CD4-positive, alpha-beta T cell treated with Interleukin-2 at 100 ng/mL for 4 hours (primary cell): ENCODE measurements around the gene NDFIP2.
"Not testable (repeated sequence)": the region's sequence is repeated elsewhere in the genome, so short reads cannot be mapped to it uniquely, and the experiment has no call there.

ENCODE experiments used
- DNase-seq: peaks from one replicate; pipeline ENCODE4 v3.0.0-alpha.2; 2020; ENCODE audit warnings: low spot score

Gene NDFIP2

DNA sequence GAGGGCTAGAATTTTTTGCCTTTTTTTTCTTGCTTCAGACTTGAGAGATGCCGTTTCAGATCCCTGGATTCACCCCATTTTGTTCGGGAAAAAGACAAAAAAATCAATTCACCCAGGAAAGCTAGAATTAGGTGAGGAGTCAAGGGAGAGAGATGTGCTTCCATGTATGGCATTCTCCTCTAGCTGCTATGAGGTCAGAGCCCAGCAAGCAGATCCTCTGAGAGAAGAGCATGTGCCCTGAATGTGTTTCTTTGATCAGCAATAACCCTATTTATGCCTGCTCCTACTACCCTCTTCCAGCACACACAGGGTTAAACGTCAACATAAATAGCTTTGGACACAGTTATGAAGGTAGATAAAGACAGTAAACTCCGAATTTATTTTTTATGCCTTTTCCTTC lies 53.6 kb downstream of the NDFIP2 start:
- no peak for DNase-seq

DNA sequence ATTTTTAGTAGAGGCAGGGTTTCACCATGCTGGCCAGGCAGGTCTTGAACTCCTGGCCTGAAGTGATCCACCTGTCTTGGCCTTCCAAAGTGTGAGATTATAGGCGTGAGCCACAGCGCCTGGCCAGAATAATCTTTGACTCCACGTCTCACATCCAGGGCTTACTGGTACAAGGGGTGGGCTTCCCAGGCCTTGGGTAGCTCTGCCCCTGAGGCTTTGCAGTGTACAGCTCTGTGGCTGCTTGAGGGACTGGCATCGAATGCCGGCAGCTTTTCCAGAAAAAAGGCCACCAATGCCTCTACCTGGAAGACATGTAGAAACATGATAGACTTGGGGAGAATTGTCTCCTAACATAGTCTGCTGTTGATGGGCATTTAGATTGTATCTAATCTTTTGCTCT lies 57.8 kb downstream of the NDFIP2 start:
- DNase-seq: no peak

DNA sequence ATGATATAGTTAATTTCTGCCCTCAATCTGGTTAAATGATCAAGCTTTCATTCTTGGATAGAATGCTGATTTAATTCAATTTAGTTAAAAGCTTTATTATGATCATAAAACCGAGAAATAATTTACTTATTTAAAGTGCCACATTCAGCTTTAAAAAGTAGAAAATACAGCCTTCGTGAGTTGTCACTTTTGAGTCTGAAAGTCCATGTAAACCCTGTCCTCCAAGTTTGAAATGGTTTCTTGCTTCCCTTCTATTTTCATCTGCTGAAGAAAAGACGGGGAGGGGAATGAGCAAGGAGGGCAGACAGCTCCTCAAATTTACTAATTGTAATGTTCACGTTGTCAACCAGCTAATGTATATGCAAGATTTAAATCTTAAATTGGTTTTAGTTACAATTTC lies 59.5 kb downstream of the NDFIP2 start:
- no peak for DNase-seq

DNA sequence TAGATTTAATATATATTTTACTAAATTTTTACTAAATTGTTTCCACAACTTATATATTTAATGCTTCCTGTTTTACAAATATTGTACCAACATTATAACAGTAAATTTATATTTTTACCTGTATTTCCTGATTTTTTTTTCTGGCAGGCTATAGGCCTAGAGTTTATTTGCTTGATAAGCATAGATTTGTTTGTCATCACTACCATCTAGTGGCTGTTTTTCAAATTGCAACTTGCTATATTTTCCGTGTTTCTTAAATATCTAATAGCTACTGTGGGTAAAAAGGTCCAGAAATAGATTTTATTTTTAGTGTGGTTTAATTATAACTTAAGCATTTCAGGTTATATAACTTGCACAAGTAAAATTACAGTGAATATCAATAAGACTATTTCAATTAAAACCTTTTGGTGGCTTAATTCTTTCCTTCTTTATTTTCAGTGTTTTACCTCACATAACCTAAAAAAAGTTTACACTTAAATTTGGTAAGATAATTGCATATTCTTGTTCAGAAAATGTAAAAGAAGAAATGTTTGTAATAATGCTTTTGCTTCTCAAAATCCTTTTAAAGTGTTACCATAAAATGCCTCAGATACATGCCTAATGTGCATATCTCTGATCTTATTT lies 60.6 kb downstream of the NDFIP2 start:
- peak; percentile 79 for DNase-seq

DNA sequence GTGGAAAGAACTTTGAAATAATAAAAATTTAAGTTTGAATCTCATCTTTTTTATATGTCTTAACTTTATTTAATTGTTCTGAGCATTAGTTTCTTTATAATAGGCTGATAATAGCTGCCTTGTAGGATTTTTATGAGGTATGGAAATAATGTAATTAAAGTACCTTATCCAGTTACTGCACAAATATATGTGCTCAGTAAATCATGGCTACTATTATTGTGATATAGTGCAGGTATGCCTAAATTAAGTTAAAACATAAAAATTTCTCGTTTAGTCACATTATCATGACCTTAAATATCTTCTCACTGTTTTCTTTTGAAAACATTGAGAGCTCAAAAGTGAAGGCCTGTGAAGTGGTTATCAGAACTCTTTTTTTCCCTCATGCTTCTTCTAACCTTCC lies 62.9 kb downstream of the NDFIP2 start:
- DNase-seq: no peak

DNA sequence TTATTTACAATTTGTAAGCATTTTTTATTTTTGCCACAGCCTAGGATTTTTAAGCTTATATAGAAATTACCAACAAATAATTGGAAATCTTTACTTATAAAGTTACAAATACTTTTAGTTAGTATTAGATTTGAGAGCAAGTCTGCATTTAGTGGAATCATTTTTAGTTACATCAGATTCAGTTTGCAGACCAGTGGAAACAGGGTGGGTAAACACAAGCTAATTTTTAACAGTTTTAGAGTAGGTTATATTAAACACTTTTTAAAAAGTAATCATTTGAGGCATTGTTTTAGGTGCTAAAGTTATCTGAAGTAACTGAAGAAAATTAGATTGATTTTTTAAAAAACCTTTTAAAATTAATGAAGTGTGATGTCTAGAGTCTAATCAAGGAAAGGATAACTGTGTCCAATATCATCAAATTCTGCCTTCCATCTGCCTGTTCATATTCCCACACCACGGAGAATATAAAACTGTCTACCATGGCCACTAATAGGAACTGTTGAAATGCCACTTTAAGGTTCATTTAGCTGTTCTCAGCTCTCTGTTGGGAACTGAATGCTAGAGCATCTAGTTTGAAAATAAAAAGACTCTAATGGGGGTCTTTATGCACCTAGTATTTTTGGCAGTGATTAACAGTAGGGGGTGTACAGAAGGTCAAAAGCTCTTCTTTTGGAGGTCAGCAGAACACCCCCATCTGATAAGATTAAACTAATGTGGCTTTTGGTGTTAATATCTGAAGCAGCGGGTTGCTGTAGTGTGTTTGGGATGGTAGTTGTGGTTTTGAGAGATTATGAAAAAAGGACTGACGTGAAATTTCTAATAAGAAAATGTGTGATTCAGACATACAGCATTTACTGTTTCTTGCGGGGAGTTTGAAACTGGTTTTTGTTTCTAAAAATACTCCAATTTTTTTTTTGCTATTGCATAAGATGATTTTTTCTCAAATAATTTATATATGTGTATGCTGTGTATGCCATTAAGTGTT lies 66.5 kb downstream of the NDFIP2 start:
- no peak for DNase-seq

DNA sequence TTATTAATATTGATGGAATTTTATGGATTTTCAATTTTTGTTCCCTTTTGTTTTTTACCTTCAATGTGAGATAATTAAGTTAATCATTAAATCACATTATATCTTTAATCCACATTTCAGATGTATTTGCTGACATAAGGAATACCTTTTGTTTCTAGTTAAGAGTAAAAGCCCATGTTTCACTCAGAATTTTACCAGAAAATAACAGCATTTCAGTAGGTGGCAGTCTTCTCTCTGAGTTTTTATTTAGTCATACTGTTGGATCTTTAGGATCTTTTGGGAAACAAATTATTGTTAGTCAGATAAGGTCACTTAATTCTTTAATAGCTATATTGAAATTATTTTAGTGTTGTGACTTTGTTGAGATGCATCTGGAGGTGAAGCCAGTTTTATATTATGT lies 67.9 kb downstream of the NDFIP2 start:
- no peak for DNase-seq

DNA sequence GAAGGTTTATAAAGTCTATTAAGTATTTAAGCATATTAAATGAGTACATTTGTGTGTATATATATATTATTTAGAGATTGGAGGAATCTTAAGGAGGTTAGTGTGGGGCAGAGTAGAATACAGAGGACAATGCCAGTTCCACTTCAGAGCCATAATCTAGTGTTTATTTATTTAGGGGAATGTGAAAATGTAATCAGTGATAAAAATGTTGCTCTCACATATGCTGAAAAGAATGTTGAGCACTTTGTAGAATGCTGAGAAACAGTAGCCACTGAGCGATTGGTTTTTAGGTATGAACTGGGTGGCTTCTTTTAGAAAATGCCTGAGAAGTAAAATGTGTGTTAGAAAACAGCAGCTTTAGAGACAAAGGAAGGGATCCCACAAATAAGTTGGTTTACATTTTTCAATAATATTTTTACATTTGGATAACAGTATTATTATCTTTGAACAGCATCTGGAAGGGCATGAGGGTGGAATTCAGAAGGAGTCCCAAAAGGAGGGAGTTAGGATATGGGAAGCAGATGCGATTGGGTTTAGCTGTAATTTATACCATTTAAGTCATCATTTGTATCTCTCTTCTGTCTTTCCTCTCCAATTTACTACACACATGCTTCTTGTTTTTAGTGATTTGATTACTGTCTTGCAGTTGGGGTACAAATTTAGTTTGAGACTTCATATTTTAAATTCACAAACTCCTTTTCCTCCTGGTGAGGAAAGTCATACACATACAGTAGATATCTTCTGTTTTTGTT lies 68.6 kb downstream of the NDFIP2 start:
- no peak for DNase-seq

DNA sequence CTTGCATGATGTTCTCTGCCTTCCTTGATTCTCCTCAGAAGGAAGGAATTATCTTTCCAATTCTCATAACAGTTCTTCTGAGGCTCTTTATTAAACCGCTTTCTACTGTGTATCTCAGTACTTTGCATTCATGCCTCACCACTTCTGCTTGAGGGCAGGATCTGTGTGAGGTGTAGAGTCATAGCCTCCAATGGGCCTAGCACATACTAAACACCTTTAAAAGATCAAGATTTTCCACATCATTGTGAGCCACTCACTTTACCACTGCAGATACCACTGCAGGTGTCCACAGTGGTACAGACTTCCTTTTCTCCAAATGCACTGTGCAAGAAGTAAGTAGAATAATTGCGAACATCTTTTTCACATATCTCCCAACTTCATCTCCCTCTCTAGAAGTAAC lies 76.7 kb downstream of the NDFIP2 start:
- no peak for DNase-seq

DNA sequence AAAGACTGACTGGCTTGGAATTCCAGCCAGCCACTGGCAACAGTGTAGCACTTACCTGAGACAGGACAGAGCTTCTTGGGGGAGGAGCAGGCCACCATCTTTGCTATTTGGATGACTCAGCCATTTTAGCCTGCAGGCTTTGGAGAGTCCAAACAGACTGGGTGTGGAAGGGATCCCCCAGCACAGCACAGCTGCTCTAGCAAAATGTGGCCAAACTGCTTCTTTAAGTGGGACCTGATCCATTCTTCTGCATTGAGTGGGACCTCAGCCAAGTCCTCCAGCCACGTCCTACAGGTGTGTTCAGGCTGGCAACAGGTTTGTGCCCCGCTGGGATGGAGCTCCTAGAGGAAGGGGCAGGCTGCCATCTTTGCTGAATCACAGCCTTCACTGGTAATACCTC lies 80.0 kb downstream of the NDFIP2 start:
- no peak for DNase-seq

DNA sequence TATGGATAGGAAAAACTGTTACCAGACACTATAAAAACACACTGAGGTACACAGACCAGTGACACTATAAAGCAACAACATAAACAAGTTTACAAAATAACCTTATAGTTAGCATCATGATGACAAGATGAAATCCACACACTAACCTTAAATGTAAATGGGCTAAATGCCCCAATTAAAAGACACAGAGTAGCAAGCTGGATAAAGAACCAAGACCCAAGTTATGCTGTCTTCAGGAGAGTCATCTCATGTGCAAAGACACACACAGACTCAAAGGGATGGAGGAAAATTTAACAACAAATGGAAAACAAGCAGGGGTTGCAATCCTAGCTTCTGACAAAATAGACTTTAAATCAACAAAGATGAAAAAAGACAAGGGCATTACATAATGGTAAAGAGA lies 81.6 kb downstream of the NDFIP2 start:
- no peak for DNase-seq

DNA sequence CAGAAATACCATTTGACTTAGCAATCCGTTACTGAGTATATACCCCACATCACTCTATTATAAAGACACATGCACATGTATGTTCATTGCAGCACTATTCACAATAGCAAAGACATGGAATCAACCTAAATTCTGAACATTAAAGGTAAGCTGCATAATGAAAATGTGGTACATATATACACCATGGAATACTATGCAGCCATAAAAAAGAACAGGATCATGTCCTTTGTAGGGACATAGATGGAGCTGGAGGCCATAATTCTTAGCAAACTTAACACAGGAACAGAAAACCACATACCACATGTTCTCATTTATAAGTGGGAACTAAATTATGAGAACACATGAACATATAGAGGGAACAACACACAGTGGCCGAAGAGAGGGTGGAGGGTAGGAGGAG lies 85.2 kb downstream of the NDFIP2 start:
- DNase-seq: no peak

DNA sequence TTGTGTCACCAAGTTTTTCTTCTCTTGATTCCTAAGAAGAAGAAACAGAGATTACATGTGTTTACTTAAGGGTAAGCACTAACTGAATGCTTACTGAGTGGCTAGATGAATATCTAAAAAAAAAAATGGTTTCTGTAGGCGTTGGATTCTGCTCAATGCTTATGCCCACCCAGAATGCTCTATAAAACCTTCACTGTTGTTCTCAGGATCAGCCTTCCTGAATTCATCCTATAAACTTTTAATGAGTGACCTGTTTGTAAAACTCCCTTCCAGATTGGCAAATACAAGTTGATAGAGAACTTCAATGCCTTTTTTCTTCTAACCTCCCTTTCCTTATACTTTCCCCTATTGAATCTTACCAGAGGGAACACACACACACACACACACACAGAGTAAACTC lies 90.2 kb downstream of the NDFIP2 start:
- no peak for DNase-seq

DNA sequence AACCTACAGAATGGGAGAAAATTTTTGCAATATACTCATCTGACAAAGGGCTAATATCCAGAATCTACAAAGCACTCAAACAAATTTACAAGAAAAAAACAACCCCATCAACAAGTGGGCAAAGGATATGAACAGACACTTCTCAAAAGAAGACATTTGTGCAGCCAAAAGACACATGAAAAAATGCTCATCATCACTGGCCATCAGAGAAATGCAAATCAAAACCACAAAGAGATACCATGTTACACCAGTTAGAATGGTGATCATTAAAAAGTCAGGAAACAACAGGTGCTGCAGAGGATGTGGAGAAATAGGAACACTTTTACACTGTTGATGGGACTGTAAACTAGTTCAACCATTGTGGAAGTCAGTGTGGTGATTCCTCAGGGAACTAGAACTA lies 92.9 kb downstream of the NDFIP2 start:
- DNase-seq: not testable (repeated sequence)

DNA sequence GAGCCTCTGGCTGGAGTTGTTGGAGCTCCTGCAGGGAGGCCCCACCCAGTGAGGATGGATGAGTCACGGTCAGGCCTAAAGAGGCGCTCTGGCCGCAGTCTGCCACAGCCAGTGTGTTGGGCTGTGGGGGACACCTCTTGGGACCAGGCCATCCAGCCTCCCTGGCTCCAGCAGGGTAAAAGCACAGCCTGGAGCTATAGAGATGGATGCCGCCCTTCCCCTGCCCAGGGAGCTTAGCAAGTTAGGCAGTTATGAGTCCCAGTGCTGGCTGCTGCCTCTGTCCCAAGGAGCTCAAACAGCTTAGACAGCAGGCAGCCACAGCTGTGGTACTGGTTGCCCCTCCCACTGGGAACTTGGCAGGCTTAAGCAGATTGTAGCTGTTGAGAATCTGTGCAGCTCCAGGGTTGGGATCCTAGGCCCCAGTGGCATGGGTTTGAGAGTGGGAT lies 100.9 kb downstream of the NDFIP2 start:
- DNase-seq: no peak

DNA sequence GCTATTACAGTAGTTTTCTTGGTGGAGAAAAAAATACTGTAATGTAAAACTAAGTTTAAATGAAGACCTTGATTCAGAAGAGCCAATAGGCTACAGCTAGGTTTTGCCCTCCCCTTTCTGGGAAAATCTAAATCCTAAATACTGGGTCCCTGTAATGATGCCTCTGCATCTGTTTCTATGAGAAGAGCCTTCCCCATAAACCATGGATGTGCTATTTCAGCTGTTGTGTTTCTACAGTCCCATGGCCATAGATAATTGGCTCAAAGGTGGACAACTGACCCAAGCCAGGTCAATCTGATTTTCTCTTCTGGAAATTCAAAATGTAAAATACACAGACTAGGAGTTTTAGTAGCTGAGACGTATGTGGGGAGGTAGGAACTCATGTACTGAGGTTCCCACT lies 101.9 kb downstream of the NDFIP2 start:
- DNase-seq: no peak

DNA sequence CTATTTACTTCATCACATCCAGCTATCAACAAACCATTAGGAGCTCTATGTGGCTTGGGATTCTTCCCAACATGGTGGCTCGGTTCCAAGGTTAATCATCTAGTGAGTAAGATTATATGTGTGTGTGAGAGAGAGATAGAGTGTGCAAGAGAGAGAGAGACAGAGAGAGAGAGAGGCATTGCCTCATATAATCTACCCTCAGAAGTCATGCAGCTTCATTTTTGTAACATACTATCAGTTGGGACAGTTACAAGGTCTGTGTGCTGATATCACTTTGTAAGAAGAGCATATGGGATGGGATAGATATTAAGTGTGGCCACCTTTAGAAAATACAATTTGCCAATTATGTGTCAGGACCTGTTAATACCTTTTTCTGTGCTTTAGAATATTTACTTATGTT lies 104.1 kb downstream of the NDFIP2 start:
- DNase-seq: no peak

DNA sequence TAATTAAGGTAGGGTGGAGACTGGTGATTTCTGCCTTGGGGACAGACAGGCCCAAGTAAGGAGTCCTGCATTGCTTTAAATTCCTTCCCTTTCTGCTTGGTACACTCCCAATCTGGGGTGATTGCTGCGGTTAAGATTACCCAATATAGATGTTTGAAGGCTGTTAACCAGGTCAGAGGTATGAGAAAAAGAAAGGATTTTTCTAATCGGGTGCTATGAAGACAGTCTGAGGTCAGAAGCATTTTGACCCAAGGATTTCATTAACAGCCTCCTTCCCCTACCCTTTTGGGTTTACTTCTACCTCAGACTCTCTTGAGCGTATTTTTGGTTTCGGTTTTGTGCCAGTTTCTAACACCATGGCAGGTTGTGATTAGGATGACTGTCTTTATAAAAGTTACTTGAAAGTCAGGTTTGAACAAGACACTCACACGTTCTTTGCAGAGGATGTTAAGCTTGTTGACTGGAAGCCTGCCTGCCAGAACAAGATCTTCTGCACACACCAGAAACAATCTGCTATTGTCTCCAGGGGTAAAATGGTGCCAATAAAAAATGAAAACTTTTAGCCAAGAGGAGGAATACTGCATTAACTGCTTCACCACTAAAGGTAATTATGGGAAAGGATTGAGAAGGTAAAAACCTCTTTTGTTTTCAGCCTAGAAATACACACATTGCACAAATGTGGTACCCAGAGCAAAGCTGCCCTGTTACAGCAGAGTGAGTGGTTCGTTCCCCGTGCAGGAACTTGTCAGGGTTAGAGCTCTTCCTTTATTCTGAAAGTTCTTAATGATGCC lies 108.8 kb downstream of the NDFIP2 start:
- no peak for DNase-seq

DNA sequence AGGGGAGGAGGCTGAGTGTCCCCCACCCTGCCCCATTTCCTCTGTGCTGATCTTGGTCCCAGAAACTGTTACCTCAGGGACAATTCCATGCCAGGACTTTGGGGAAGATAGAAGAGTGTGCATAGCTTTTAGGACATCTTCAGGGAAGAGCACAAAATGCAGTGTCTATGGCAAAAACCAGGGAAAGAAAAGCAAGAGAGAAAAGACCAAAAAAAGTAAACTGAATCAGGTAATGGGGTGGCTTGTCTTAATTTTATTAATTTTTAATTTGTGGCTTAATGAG lies 109.4 kb downstream of the NDFIP2 start:
- no peak for DNase-seq

DNA sequence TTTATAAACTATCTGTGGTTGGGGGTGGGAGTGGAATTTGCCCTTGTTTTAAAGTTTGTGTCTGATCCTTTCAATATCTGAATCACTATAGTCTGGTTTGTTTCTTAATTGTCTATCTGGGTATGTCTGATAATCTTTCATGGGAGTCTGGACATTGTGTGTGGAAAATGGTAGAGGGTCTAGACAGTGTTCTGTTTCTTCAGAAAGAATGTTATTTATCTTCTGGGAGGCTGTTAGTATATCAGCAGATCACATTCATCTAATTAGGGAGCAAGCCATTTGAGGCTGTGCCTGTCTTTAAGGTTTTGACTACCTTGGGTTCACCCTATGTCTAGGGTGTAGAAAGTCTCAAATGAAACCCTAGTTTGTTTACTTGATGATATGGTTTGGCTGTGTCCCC lies 110.5 kb downstream of the NDFIP2 start:
- DNase-seq: no peak

DNA sequence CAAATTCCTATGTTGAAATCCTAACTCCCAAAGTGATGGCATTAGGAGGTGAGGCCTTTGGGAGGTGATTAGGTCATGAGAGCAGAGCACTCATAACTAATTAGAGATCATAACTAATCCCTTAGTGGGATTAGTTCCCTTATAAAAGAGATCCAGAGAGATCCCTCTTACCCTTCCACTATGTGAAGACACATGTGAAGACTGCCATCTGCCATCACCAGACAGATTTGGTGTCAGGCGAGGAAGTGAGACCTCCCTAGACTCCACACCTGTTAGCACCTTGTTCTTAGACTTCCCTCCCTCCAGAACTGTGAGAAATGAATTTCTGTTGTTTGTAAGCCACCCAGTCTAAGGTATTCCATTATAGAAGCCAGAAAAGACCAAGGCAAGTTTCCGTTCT lies 112.2 kb downstream of the NDFIP2 start:
- no peak for DNase-seq

DNA sequence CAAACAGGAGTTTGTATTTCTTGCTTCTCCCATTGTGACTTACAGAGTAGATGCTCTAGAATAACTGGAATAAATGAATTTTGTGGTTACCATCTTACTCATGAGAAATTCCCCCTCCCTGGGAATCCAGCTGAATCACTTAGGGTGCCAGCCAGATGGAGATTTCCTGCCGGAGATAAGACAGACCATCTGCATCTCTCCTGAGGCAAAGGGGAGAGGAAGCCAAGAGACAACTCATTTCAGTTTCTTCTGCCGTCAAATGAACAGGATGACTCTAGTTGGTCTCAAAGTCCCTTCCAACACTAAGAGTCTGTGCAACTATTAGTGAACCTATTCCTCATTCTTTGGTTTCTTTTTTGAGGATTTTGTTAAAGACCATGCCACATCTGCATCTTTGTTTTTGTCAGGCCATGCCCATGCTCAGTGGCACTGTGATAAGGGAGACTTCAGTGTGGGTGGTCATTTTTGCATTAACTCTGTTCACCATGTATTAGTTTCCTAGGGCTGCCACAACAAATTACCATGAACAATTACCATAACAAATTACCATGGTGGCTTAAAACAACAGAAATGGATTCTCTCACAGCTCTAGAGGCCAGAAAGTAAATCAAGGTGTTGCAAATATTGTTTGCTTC lies 112.8 kb downstream of the NDFIP2 start:
- no peak for DNase-seq
